Measurements from ENCODE around the gene GPHN. TPM values are rescaled to one million over a fixed set of nuclear protein-coding genes. Genes with fewer than 3 reads are reported as not detected.
A peak's percentile ranks its signal among the peaks of the same experiment; 100 is the strongest.
"Not testable (repeated sequence)": the region's sequence is repeated elsewhere in the genome, so short reads cannot be mapped to it uniquely, and the experiment has no call there.

The GPHN gene
- total RNA-seq, 1 donor from 2014 or later, result 12.1 TPM

- no peak for DNase-seq (ENCODE audit: low read depth, low spot score)
Observed at GRCh38 chr14:66758031-66758613, 250.2 kb downstream of the GPHN start.

GRCh38 chr14:66772146-66772545 lies 264.2 kb downstream of the GPHN start:
- no peak for DNase-seq (ENCODE audit: low read depth, low spot score)

DNA sequence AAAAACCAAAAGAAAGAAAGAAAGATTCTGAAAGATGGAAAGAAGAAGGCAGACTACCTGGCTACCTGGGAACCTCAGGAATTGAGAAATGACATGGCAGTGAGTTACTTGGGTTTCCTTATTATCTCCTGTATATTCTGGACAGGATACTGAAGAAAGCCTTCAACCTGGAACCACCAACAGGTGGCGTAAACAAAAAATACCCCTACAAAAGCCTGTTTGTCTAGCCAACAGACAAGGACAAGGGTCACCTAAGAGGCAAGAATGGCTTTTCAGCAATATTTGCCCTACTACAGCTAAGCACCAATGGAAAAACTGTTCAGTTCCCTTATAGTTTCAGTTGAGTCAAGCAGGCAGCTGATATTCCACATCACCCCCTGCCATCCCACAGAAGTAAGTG lies 274.9 kb downstream of the GPHN start:
- no peak for DNase-seq (ENCODE audit: low read depth, low spot score)

GRCh38 chr14:66790101-66790500 lies 282.2 kb downstream of the GPHN start:
- DNase-seq (ENCODE audit: low read depth, low spot score), result no peak

DNA sequence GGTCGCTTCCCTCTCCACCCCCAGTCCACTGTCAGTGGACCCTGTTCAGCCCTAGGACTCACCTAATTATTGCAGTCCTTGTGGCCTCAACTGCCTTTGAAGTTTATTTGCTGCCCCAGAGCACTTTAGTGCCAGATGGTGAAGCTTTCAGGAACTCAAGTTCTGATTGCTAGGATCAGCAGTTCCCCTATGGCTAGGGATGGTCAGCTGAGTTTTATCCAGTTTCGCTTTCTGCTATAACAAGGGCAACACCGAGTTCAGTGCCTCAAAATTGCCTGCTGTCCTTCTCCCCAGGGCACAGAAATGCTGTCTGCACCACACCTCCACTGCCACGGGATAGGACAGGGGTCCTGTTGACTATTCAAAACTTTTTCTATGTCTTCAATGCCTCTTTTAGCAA lies 295.0 kb downstream of the GPHN start:
- DNase-seq (ENCODE audit: low read depth, low spot score), result no peak

DNA sequence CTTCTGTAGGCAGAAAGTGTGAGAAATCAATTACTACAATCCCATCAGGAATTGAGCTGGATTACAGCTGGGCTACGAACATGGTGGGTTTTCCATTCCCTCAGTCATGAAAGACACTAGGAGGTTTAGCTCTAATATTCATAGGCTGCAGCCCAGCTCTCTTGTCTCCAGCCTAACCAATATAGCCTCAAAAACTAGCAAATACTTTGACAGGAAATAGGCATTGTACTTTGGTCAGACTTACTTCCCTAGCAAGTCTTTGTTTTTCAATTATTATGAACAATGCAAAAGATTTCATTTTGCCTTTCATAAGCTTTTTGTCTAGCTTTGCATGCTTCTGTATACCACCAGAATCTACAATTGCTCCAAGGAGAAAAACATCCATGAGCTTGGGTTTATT lies 296.2 kb downstream of the GPHN start:
- peak; percentile 29 for DNase-seq (ENCODE audit: low read depth, low spot score)

DNA sequence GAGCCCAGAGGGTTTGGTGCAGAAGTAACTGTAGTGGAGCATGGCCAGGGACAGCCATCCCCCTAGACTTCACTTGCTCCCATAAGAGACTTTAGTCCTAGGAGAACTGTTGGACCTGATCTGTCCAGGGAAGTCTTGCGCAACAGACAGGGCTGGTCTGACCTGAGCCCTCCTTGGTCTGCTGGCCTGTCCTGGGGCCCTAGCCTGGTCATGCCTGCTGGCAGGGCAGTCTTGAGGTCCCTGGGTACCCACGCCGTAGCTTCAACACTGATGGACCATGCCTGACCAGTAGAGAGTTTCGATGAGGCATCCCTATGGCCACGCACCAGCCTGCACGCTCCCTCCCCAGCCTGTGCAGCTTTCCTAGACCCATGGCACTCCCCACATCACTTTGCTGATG lies 305.7 kb downstream of the GPHN start:
- no peak for DNase-seq (ENCODE audit: low read depth, low spot score)

- DNase-seq (ENCODE audit: low read depth, low spot score), result no peak
Observed at GRCh38 chr14:66815687-66816086, 307.7 kb downstream of the GPHN start.

DNA sequence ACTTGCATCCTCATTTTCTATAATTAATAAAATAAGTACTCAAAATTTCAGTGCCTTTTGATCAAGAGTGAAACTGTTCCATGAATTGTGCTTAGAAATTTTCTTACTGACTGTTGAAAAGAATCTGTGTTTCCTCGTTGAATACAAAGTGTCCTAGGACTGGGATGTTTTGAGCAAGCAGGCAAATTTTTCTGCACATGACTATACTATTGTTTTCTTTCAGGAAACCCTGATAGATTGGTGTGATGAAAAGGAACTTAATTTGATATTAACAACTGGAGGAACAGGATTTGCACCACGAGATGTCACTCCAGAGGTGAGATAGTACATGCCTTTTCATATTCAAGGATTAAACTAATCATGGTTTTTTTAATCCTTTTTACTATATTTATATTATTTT lies 316.3 kb downstream of the GPHN start:
- peak; percentile 26 for DNase-seq (ENCODE audit: low read depth, low spot score)

DNA sequence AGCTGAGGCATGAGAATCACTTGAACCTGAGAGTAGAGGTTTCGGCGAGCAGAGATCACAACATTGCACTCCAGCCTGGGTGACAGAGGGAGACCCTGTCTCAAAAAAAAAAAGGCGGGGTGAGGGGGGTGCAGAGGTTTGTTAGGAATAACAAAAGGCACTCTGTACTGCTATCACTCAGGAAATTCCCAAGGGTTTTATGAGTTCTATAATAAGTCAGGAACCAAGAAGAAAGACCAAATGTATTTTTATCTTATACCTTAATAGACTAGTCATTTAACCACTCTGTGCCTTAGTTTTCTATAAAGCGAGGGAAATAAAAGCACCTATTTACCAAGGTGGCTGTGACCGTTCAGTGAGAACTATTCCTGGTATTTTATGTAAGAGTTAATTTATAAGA lies 319.2 kb downstream of the GPHN start:
- no peak for DNase-seq (ENCODE audit: low read depth, low spot score)

DNA sequence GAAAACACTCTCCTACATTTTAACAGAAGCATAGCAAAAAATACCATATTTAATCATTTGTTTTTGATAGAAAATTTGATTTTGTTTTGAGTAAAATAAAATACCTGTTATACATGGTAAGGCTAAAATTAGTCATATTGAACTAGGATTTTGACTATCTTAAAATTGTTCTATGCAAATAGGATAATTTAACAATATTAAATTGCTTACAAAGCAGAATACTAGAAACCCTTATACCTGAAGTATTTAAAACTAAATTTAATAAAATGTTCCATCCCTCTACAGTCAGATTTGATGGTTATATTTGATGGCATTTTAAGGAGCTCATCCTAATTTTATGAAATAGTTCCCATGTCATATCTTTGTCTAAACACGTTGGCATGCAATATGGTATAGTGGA lies 323.2 kb downstream of the GPHN start:
- no peak for DNase-seq (ENCODE audit: low read depth, low spot score)

- no peak for DNase-seq (ENCODE audit: low read depth, low spot score)
Observed at GRCh38 chr14:66833816-66834215, 325.9 kb downstream of the GPHN start.

GRCh38 chr14:66837436-66837835 lies 329.5 kb downstream of the GPHN start:
- DNase-seq (ENCODE audit: low read depth, low spot score), result not testable (repeated sequence)

DNA sequence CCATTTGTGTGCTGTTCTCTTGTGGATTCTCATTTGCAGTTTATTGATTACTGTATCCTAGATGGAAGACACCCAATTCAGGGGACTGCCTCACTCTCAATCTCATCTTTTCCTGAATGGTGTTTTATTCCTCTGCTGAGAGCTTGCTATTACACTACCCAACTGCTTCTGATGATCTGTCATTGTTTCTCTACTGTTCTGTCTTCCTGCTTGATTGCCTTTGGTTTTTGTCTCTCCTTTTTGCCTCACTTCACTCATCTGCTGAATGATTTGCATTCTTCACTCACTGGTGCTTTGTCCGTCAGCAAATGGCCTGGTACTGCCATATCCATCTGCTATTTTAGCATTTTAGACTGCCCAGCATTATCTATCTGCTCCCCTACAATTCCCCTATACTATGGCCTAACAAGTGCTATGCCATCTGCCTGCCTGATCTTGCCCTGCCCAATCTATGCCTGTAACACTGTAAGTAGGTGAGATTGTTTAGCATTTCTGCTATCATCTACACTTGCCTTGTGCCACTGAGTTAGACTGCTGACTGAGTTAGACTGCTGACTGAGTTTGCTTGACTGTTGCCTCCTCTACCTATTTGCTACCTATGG lies 335.1 kb downstream of the GPHN start:
- no peak for DNase-seq (ENCODE audit: low read depth, low spot score)

GRCh38 chr14:66850258-66850888 lies 342.4 kb downstream of the GPHN start:
- no peak for DNase-seq (ENCODE audit: low read depth, low spot score)

- no peak for DNase-seq (ENCODE audit: low read depth, low spot score)
Observed at GRCh38 chr14:66853311-66853710, 345.4 kb downstream of the GPHN start.

DNA sequence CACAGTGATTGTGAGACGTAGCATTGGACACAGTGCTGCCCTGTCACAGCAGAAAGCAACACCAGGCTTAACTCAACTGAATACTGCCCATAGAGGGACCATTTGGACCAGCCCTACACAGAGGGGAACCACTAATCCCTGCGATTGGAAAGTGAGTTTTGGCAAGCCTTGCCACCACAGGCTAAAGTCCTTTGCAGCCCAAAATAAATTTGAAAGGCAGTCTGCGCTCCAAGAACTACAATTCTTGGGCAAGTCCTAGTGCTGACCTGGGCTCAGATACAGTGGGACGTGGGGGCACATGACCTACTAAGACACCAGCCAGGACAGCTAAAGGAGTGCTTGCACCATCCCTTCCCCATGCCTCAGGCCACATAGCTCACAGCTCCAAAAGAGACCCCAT lies 349.9 kb downstream of the GPHN start:
- no peak for DNase-seq (ENCODE audit: low read depth, low spot score)

DNA sequence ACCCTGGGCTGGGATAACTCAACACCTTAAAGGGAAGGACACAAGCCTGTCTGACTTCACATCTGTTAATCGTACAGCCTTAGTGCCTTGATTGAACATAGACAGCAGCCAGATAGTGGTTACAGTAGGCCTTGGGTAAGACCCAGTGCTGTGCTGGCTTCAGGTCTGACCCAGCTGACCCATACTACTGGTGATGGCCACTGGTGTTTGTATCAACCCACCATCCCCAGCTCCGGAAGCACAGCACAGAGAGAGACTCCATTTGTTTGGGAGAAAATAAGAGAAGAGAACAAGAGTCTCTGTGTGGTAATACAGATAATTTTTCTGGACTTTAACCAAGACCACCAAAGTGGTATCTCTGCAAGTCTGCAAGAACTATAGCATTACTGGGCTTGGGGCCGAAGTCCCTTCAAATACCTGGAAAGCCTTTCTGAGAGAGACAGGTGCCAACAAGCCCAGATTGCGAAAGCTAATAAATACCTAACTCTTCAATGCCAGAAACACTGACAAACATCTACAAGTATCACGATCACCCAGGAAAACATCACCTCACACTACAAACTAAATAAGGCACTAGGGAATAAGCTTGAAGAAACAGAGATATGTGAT lies 351.2 kb downstream of the GPHN start:
- no peak for DNase-seq (ENCODE audit: low read depth, low spot score)

DNA sequence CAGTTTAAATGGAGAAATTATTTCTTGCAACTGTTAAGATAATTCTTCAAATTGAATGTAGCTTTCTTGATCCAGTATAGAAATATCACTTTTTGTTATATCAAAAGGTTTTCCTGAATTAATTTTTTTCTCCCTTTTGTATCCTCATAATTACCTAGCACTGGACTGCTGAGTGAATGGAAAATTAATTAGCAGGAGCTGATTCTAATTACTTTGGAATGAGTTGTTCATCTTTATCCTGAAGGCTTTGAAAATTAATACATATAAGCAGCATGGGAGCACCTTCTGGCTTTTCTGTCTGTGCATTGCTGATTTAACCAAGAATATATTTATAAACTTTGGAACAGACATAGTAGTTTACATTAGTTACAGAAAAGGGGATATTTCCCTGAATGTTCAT lies 373.6 kb downstream of the GPHN start:
- no peak for DNase-seq (ENCODE audit: low read depth, low spot score)

GRCh38 chr14:66884149-66884548 lies 376.2 kb downstream of the GPHN start:
- DNase-seq (ENCODE audit: low read depth, low spot score), result no peak

DNA sequence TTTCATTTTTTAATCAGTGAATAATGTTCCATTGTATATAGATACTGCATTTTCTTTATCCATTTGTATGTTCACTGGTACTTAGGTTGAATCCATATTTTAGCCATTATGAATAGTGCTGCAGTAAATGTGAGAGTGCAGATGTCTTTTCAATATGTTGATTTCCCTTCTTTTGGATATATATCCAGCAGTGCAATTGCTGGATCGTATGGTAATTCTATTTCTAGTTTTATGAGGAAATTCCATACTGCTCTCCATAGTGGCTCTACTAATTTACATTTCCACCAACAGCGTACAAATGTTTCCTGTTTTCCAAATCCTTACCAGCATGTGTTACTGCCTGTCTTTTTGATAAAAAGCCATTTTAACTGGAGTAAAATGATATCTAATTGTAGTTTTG lies 392.8 kb downstream of the GPHN start:
- DNase-seq (ENCODE audit: low read depth, low spot score), result no peak

DNA sequence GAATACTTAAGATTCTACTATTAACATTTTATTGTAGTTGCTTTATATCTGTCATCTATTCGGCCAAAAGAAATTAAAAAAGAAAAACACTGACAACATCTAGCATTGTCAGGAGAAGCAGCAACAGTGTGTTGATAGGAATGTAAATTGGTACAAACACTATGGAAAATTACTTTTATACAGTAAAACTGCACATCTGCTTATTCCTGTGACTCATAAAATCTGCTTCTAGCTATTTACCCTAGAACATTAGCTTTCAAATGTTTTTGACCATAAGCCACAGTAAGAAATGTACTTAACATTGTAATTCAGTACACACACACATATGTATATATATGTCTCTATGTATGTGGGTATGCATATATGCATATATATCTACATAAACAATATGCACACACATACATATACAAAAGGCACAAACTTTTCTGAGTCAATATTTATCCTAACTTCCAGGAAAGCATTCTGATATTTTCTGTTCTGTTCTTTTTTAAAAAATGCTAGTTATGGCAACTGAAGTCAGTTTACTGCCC lies 402.4 kb downstream of the GPHN start:
- no peak for DNase-seq (ENCODE audit: low read depth, low spot score)

- DNase-seq (ENCODE audit: low read depth, low spot score), result no peak
Observed at GRCh38 chr14:66916421-66916820, 408.5 kb downstream of the GPHN start.
